ENCODE results near the gene CALB2.

The CALB2 gene

DNA sequence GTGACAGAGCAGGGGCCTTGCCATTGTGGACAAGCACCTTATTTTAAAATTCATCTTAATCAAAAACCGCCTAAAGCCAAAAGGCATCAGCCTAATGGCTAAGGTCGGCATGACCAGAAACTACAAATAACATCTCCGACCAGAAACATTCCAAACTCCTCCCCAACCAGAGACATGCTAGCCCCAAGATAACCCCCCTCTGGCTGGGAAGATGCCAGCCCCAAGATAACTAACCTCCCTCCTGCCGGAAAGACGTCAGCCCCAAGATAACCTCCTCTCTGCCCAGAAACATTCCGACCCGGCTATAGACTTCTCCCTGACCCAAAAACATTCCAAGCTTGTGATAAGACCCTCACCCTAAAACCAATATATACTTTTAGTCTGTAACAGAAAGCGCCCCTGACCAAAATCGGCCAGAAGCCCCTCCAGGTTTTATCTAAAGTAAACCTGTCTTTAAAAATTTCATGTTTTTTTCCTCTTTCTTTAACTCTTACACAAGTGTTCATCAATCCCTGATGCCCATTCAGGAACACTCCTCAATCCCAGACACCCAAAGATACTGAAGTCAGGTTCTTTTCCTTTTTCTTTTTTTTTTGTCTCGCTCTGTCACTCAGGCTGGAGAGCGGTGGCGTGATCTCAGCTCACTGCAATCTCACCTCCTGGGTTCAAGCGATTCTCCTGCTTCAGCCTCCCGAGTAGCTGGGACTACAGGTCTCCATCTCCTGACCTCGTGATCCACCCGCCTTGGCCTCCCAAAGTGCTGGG, 50.7 kb downstream of the CALB2 start:
- TF ChIP-seq CTCF (IDR thresholded peaks at IDR 0.05): no peak
- Histone ChIP-seq H3K4me3 (ENCODE audit: low read depth, low read length) (no peak overlapping the region), H3K27me3 (ENCODE audit: control insufficient read depth, insufficient read depth, low read length) (no peaks in the 10 kb centered on the region), H3K36me3 (ENCODE audit: control insufficient read depth, insufficient read depth, low read length) (no peaks in the 10 kb centered on the region), H3K9ac (no peak overlapping the region), H3K4me1 (no peaks in the 10 kb centered on the region), H3K9me3 (ENCODE audit: control insufficient read depth, low read length) (no peaks in the 10 kb centered on the region), H3K79me2 (no peaks in the 10 kb centered on the region), H3K4me2 (ENCODE audit: low read length) (no peak overlapping the region), H3K27ac (no peak overlapping the region), H2AFZ (no peak overlapping the region)

- H2AFZ ChIP-seq: peak overlapping the region; percentile 16
- no peaks in the 10 kb centered on the region for H3K79me2 ChIP-seq
- TF ChIP-seq CTCF (IDR thresholded peaks at IDR 0.05): no peak
- H3K27me3 ChIP-seq (ENCODE audit: control insufficient read depth, insufficient read depth, low read length): no peaks in the 10 kb centered on the region
- no peak overlapping the region for H3K27ac ChIP-seq
- no peaks in the 10 kb centered on the region for H3K36me3 ChIP-seq (ENCODE audit: control insufficient read depth, insufficient read depth, low read length)
- H3K4me2 ChIP-seq (ENCODE audit: low read length): no peak overlapping the region
- H3K4me1 ChIP-seq: no peaks in the 10 kb centered on the region
- no peak overlapping the region for H3K9ac ChIP-seq
- H3K4me3 ChIP-seq (ENCODE audit: low read depth, low read length): no peak overlapping the region
- no peaks in the 10 kb centered on the region for H3K9me3 ChIP-seq (ENCODE audit: control insufficient read depth, low read length)
Observed at GRCh38 chr16:71410146-71410545, 51.6 kb downstream of the CALB2 start.

- no peaks in the 10 kb centered on the region for H3K9me3 ChIP-seq (ENCODE audit: control insufficient read depth, low read length)
- H3K79me2 ChIP-seq: no peaks in the 10 kb centered on the region
- H3K4me1 ChIP-seq: no peaks in the 10 kb centered on the region
- TF ChIP-seq CTCF (IDR thresholded peaks at IDR 0.05): peak; percentile 88
- no peaks in the 10 kb centered on the region for H3K36me3 ChIP-seq (ENCODE audit: control insufficient read depth, insufficient read depth, low read length)
- no peak overlapping the region for H3K4me2 ChIP-seq (ENCODE audit: low read length)
- H3K27ac ChIP-seq: no peak overlapping the region
- H3K4me3 ChIP-seq (ENCODE audit: low read depth, low read length): no peak overlapping the region
- H2AFZ ChIP-seq: peak overlapping the region; percentile 61
- H3K27me3 ChIP-seq (ENCODE audit: control insufficient read depth, insufficient read depth, low read length): no peaks in the 10 kb centered on the region
- no peak overlapping the region for H3K9ac ChIP-seq
Observed at GRCh38 chr16:71412270-71413160, 54.0 kb downstream of the CALB2 start.

GRCh38 chr16:71413341-71413740, 54.8 kb downstream of the CALB2 start:
- H3K4me1 ChIP-seq: no peaks in the 10 kb centered on the region
- H3K9ac ChIP-seq: no peak overlapping the region
- no peaks in the 10 kb centered on the region for H3K27me3 ChIP-seq (ENCODE audit: control insufficient read depth, insufficient read depth, low read length)
- no peak overlapping the region for H3K27ac ChIP-seq
- H3K9me3 ChIP-seq (ENCODE audit: control insufficient read depth, low read length): no peaks in the 10 kb centered on the region
- H3K4me2 ChIP-seq (ENCODE audit: low read length): no peak overlapping the region
- TF ChIP-seq CTCF (IDR thresholded peaks at IDR 0.05): no peak
- H3K4me3 ChIP-seq (ENCODE audit: low read depth, low read length): no peak overlapping the region
- H3K36me3 ChIP-seq (ENCODE audit: control insufficient read depth, insufficient read depth, low read length): no peaks in the 10 kb centered on the region
- H3K79me2 ChIP-seq: no peaks in the 10 kb centered on the region
- H2AFZ ChIP-seq: peak overlapping the region; percentile 34
